H1 (cell line): ENCODE measurements around the gene CAPNS1. TPM values are rescaled to one million over a fixed set of nuclear protein-coding genes. Genes with fewer than 3 reads are reported as not detected.

ENCODE experiments used
- CTCF ChIA-PET: fragments of 300-600 bp; sonication (Branson Sonifier 250); formaldehyde crosslinking; loops from one replicate; lab custom pipeline; 2021; ENCODE audit not compliant: partially characterized antibody; lab: Charles Lee
- POLR2A ChIA-PET: fragments of 300-600 bp; sonication (Branson Sonifier 250); formaldehyde crosslinking; loops from one replicate; lab custom pipeline; 2021; ENCODE audit warnings: inconsistent platforms; ENCODE audit not compliant: partially characterized antibody; lab: Charles Lee
- DNase-seq, 2 experiments: peaks; one replicate each; pipeline versions ENCODE4 v3.0.0 to v3.0.0-alpha.2; 2010 to 2022; ENCODE audit warnings: low spot score in 2 of 2, low read depth in 1 of 2, mixed read lengths in 1 of 2
- FAIRE-seq: peaks from 2 replicates; lab custom pipeline; 2011; peaks lifted over from hg19 to GRCh38; lab: Jason Lieb, UNC
- H2AFZ ChIP-seq: 2 replicates; pipeline ENCODE4 v1.8.1; 2012; ENCODE audit warnings: low read length, inconsistent platforms
- H2AK5ac ChIP-seq: 2 replicates; pipeline ENCODE4 v1.6.1; 2013; ENCODE audit warnings: low read depth, low read length
- H2BK120ac ChIP-seq: replicated peaks from 2 replicates; pipeline ENCODE3; 2013; ENCODE audit warnings: low read depth, low read length, inconsistent platforms
- H2BK12ac ChIP-seq: 2 replicates; pipeline ENCODE4 v1.6.1; 2013; ENCODE audit warnings: low read depth, low read length
- H2BK15ac ChIP-seq: 2 replicates; pipeline ENCODE4 v1.6.1; 2013; ENCODE audit warnings: low read length
- H2BK20ac ChIP-seq: 2 replicates; pipeline ENCODE4 v1.6.1; 2013; ENCODE audit warnings: low read length
- H2BK5ac ChIP-seq: 2 replicates; pipeline ENCODE4 v1.6.1; 2013; ENCODE audit warnings: low read depth, low read length
- H3K14ac ChIP-seq: 2 replicates; pipeline ENCODE4 v1.6.1; 2013; ENCODE audit warnings: inconsistent platforms; ENCODE audit not compliant: insufficient read length
- H3K18ac ChIP-seq: 2 replicates; pipeline ENCODE4 v1.6.1; 2013; ENCODE audit warnings: low read length; ENCODE audit errors: extremely low read depth
- H3K23ac ChIP-seq: 2 replicates; pipeline ENCODE4 v1.6.1; 2013; ENCODE audit warnings: inconsistent platforms; ENCODE audit not compliant: insufficient read length
- H3K23me2 ChIP-seq: 2 replicates; pipeline ENCODE4 v1.6.1; 2013; ENCODE audit warnings: low read depth, low read length
- H3K27ac ChIP-seq: 2 replicates; pipeline ENCODE4 v1.6.1; 2011; ENCODE audit warnings: low read depth, low read length, inconsistent platforms
- H3K27me3 ChIP-seq, 4 experiments: replicated peaks in 1 of 4; 1 replicate in 1 of 4; 2 replicates in 3 of 4; pipeline versions ENCODE4 v1.6.1 to v1.8.1; 2011 to 2013; ENCODE audit warnings: low read length in 3 of 4, mild to moderate bottlenecking in 3 of 4, inconsistent platforms in 2 of 4, mixed read lengths in 2 of 4, moderate library complexity in 1 of 4; ENCODE audit not compliant: control insufficient read depth in 3 of 4, insufficient read depth in 3 of 4; ENCODE audit errors: extremely low read depth in 1 of 4
- H3K36me3 ChIP-seq, 4 experiments: 2 replicates each; pipeline versions ENCODE4 v1.6.1 to v1.8.1; 2011 to 2013; ENCODE audit warnings: mild to moderate bottlenecking in 4 of 4, low read length in 3 of 4, moderate library complexity in 2 of 4, control low read depth in 1 of 4, inconsistent platforms in 1 of 4; ENCODE audit not compliant: insufficient read depth in 4 of 4, control insufficient read depth in 2 of 4
- H3K4ac ChIP-seq: replicated peaks from 2 replicates; pipeline ENCODE3; 2013; ENCODE audit warnings: low read length, low read depth, mixed read lengths, inconsistent platforms; ENCODE audit not compliant: insufficient read length
- H3K4me1 ChIP-seq, 4 experiments: replicated peaks in 1 of 4; 1 replicate in 1 of 4; 2 replicates in 3 of 4; pipeline versions ENCODE4 v1.6.1 to v1.8.1; 2011 to 2013; ENCODE audit warnings: low read length in 3 of 4, inconsistent platforms in 2 of 4, mixed read lengths in 1 of 4; ENCODE audit not compliant: insufficient read depth in 4 of 4, control insufficient read depth in 3 of 4
- H3K4me2 ChIP-seq, 2 experiments: 2 replicates each; pipeline versions ENCODE4 v1.6.1 to v1.8.1; 2011 to 2013; ENCODE audit warnings: low read depth in 2 of 2, low read length in 2 of 2, control low read depth in 1 of 2, inconsistent platforms in 1 of 2, mild to moderate bottlenecking in 1 of 2; ENCODE audit not compliant: insufficient read depth in 1 of 2
- H3K4me3 ChIP-seq, 4 experiments: fragments of 200-600, 300-600 bp in 1 of 4; sonication (generic), shearing (Covaris generic), sonication (Bioruptor Twin) in 1 of 4; 2 replicates each; pipeline versions ENCODE4 v1.5.1 to v1.8.1; 2011 to 2016; ENCODE audit warnings: low read length in 4 of 4, low read depth in 3 of 4, control low read depth in 2 of 4, inconsistent platforms in 2 of 4, mild to moderate bottlenecking in 2 of 4, mixed read lengths in 1 of 4, moderate library complexity in 1 of 4; ENCODE audit not compliant: insufficient read depth in 2 of 4; ENCODE audit errors: extremely low read depth in 1 of 4
- H3K56ac ChIP-seq: replicated peaks from 2 replicates; pipeline ENCODE3; 2013; ENCODE audit warnings: low read depth, mild to moderate bottlenecking, mixed read lengths, low read length, inconsistent platforms; ENCODE audit not compliant: insufficient read length
- H3K79me1 ChIP-seq: 2 replicates; pipeline ENCODE4 v1.6.1; 2013; ENCODE audit warnings: low read depth, low read length, control low read depth
- H3K79me2 ChIP-seq, 2 experiments: 2 replicates each; pipeline versions ENCODE4 v1.6.1 to v1.8.1; 2012 to 2013; ENCODE audit warnings: low read length in 2 of 2, mild to moderate bottlenecking in 2 of 2, inconsistent platforms in 1 of 2; ENCODE audit not compliant: insufficient read depth in 2 of 2, control insufficient read depth in 1 of 2
- H3K9ac ChIP-seq, 4 experiments: replicated peaks in 1 of 4; 1 replicate in 1 of 4; 2 replicates in 3 of 4; pipeline versions ENCODE4 v1.6.1 to v1.8.1; 2011 to 2013; ENCODE audit warnings: low read depth in 3 of 4, low read length in 3 of 4, control low read depth in 2 of 4, mild to moderate bottlenecking in 2 of 4, moderate library complexity in 2 of 4, inconsistent platforms in 1 of 4; ENCODE audit errors: extremely low read depth in 1 of 4
- H3K9me3 ChIP-seq, 2 experiments: 2 replicates each; pipeline versions ENCODE4 v1.6.1 to v1.8.1; 2012 to 2013; ENCODE audit warnings: mild to moderate bottlenecking in 2 of 2, moderate library complexity in 2 of 2, control low read depth in 1 of 2, inconsistent platforms in 1 of 2, low read depth in 1 of 2, low read length in 1 of 2, mixed read lengths in 1 of 2; ENCODE audit not compliant: insufficient read depth in 2 of 2
- H4K20me1 ChIP-seq, 2 experiments: replicated peaks in 1 of 2; 2 replicates each; pipeline versions ENCODE3 to v1.8.1; 2011 to 2013; ENCODE audit warnings: inconsistent platforms in 2 of 2, low read length in 2 of 2, mild to moderate bottlenecking in 1 of 2; ENCODE audit not compliant: insufficient read depth in 2 of 2, control insufficient read depth in 1 of 2
- H4K5ac ChIP-seq: 2 replicates; pipeline ENCODE4 v1.6.1; 2013; ENCODE audit warnings: low read length, low read depth, mixed read lengths, inconsistent platforms; ENCODE audit not compliant: insufficient read length
- H4K8ac ChIP-seq: 2 replicates; pipeline ENCODE4 v1.8.0; 2013; ENCODE audit warnings: mild to moderate bottlenecking, moderate library complexity, low read length, inconsistent platforms; ENCODE audit not compliant: insufficient read depth; ENCODE audit errors: extremely low read depth
- H4K91ac ChIP-seq: replicated peaks from 2 replicates; pipeline ENCODE3; 2013; ENCODE audit warnings: low read length, mixed read lengths, inconsistent platforms; ENCODE audit not compliant: insufficient read length
- EZH2 ChIP-seq: fragments of 200-600 bp; sonication (generic); IDR thresholded peaks from 2 replicates; pipeline ENCODE4 v1.7.1; 2012; ENCODE audit warnings: low read depth, mild to moderate bottlenecking, moderate library complexity, low read length, inconsistent platforms; ENCODE audit not compliant: severe bottlenecking
- HDAC2 ChIP-seq, 2 experiments: fragments of 300-600 bp in 1 of 2; sonication (generic) in 1 of 2; IDR thresholded peaks; 2 replicates each; pipeline ENCODE4 v1.6.1; 2011 to 2012; ENCODE audit warnings: low read depth in 2 of 2, low read length in 2 of 2, mild to moderate bottlenecking in 2 of 2, moderate library complexity in 2 of 2, borderline replicate concordance in 1 of 2, inconsistent platforms in 1 of 2
- JUN ChIP-seq: IDR thresholded peaks from 2 replicates; pipeline ENCODE4 v1.6.1; 2011; ENCODE audit warnings: low read depth, mild to moderate bottlenecking, improper control_type of control experiment, low read length
- KDM5A ChIP-seq: fragments of 200-600 bp; IDR thresholded peaks from 2 replicates; pipeline ENCODE4 v1.7.1; 2012; ENCODE audit warnings: mild to moderate bottlenecking, low read length, inconsistent platforms, mixed read lengths
- POU5F1 ChIP-seq: IDR thresholded peaks from 2 replicates; pipeline ENCODE4 v1.6.1; 2011; ENCODE audit warnings: low read depth, mild to moderate bottlenecking, low read length, moderate library complexity
- WGBS, 2 experiments: shearing (Covaris generic) in 1 of 2; methylation state at CpG; one replicate each; pipeline versions ENCODE4 v1.1.6 to v1.1.7; 2013 to 2015; ENCODE audit warnings: low lambda C conversion rate in 2 of 2, mixed read lengths in 2 of 2, inconsistent platforms in 1 of 2, low coverage in 1 of 2, missing lambda C conversion rate in 1 of 2; ENCODE audit not compliant: insufficient replicate concordance in 2 of 2, insufficient coverage in 1 of 2, insufficient read length in 1 of 2; ENCODE audit errors: extremely low coverage in 1 of 2, missing lambda C conversion rate in 1 of 2; 5-methylcytosine and 5-hydroxymethylcytosine counted together
- polyA plus RNA-seq, 7 experiments: library from polyadenylated mRNA; depleted of rRNA in 3 of 7; stranded (reverse) in 5 of 7; unstranded in 2 of 7; fragments of >200 nt in 5 of 7; fragments of 200-250 nt in 2 of 7; gene quantifications; 1 replicate in 5 of 7; 2 replicates in 1 of 7; 4 replicates in 1 of 7; pipeline versions ENCODE4 v1.2.1 to v1.2.3, GENCODE V29; 2011 to 2013; ENCODE audit warnings: missing spikeins in 2 of 7, mixed read lengths in 2 of 7
- total RNA-seq: library from RNA; stranded (reverse); fragmentation: NEBNext Ultra II Directional; extraction: Animal tissue kit (Norgen Biotek cat#: 25700); gene quantifications from 2 replicates; pipeline ENCODE4 v1.2.1, GENCODE V29; 2021

The CAPNS1 gene
- total and polyA plus RNA-seq, 2 of the 8 experiments (the other 6 are each of a cell fraction or from before 2014, with no cell fraction given): 382 to 438 TPM

DNA sequence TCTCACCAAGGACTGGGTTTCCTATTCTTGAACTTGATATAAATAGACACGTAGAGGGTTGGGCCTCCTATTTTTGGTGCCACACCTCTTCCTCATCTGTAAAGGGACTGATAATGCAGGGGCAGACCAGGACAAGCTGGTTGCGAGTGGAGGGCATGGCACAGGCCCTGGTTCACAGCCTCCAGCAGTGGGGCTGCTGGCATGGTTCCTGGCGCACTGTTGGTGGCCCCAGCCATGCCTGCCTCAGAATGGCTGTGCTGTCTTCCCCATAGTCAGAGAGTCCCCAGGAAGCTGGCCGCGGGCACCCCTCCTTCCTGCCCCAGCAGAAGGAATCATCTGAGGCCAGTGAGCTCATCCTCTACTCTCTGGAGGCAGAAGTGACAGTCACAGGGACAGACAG, 39.4 kb upstream of the CAPNS1 start:
- Histone ChIP-seq H4K5ac (no peak overlapping the region), H4K91ac (no peak overlapping the region), H3K9me3 (no peaks in the 10 kb centered on the region), H2BK12ac (no peak overlapping the region), H3K23ac (no peak overlapping the region), H2BK20ac (no peak overlapping the region), H4K20me1 (peaks cover 0 to 3% of the 10 kb centered on the region in 2 experiments), H3K18ac (no peak overlapping the region), H3K9ac (no peak overlapping the region), H4K8ac (no peak overlapping the region), H3K4me1 (no peaks in the 10 kb centered on the region), H3K14ac (no peak overlapping the region), H3K4me3 (no peak overlapping the region), H2BK5ac (no peak overlapping the region), H3K23me2 (no peaks in the 10 kb centered on the region), H3K27me3 (no peaks in the 10 kb centered on the region), H2AK5ac (no peak overlapping the region), H2BK15ac (no peak overlapping the region), H2AFZ (no peak overlapping the region), H3K4me2 (no peak overlapping the region), H3K27ac (no peak overlapping the region), H3K79me1 (no peaks in the 10 kb centered on the region), H3K4ac (no peak overlapping the region), H3K36me3 (peaks cover 21 to 68% (median 57%) of the 10 kb centered on the region in 4 experiments), H2BK120ac (no peak overlapping the region), H3K79me2 (no peaks in the 10 kb centered on the region), H3K56ac (no peak overlapping the region)
- ChIA-PET POLR2A (interaction anchor here (0.6 to 1.5 kb wide), 4 partner anchors 10 to 39 kb away, joined by 3 to 4 read pairs (median 4); partner anchors contain the start of genes OVOL3 and POLR2I), CTCF (interaction anchor here (0.7 to 1.6 kb wide), 3 partner anchors 8 to 33 kb away, joined by 3 to 4 read pairs (median 3); no protein-coding TSS in a partner anchor)
- FAIRE-seq (no peak), DNase-seq (no peak)
- TF ChIP-seq HDAC2 (IDR thresholded peaks at IDR 0.05; ENCODE audit: borderline replicate concordance in 1 of 2, low read depth in 2 of 2, low read length in 2 of 2) (no peak), KDM5A (no peak), JUN (no peak), EZH2 (no peak), POU5F1 (no peak)
- 89% methylated on average over 5 of the region's 5 CpGs; no CpG with 5 or more reads in 1 of the 2 experiments for WGBS, 2 experiments
